ENCODE data around the gene TSPEAR. TPM values are rescaled to one million over a fixed set of nuclear protein-coding genes. Genes with fewer than 3 reads are reported as not detected.
A peak's percentile ranks its signal among the peaks of the same experiment; 100 is the strongest.

The TSPEAR gene
- total and polyA plus RNA-seq, 9 of the 15 experiments (the other 6 are each of a cell fraction or from before 2014, with no cell fraction given), result not detected

DNA sequence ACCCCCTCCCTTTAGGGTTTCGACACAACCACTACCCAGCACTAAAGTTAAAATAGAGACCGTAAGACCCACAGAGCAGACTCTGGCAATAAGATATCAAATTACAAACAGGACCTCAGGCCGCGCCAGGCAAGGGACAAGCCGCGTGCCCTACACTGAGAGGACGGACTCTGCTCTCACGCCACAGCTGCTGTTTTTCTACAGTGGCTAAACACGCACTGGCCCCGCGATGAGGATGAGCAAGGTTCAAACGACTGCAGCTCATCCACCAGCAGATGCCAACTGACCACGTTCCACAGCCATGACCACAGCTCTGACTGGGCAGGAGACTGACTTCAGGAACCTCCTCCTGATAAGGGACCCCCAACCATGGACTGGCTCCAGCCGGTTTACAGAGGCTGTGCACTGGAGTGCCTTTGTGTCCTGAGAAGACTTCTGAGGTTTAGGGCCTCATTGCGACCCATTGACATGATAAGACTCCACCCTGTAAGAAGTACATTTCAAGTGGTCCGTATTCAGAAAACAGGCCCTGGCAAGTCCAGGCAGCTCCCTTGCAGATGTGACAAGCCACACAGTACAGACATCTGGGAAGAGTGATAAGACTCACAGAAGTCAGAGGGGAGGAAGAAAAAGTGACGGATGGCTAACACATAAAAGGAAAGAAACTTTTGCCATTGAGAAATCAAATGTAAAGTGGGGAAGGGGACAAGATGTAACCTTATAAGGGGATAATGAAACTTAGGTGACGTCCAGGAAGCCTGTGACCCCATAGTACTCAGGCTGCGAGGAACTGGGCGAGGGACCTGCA is 117.6 kb downstream of the TSPEAR start (continued):
- TF ChIP-seq YBX1 (IDR thresholded peaks at IDR 0.05) (no peak), ARID4B (CRISPR knock-in tag; IDR thresholded peaks at IDR 0.05) (no peak), DDX20 (tag; IDR thresholded peaks at IDR 0.05; ENCODE audit: low read depth) (no peak), SIN3B (IDR thresholded peaks at IDR 0.05; ENCODE audit: low read depth) (no peak), NR2C2 (CRISPR knock-in tag; IDR thresholded peaks at IDR 0.05) (no peak), NR2C2 (tag; IDR thresholded peaks at IDR 0.05) (peak; percentile 81), MED1 (CRISPR knock-in tag; IDR thresholded peaks at IDR 0.05; ENCODE audit: borderline replicate concordance) (no peak), NFIC (IDR thresholded peaks at IDR 0.05) (peak; percentile 83), TSC22D4 (tag; IDR thresholded peaks at IDR 0.05) (no peak), HES1 (IDR thresholded peaks at IDR 0.05; ENCODE audit: low read depth) (no peak), PURB (CRISPR knock-in tag; IDR thresholded peaks at IDR 0.05; ENCODE audit: low read depth) (no peak), POLR2H (tag; IDR thresholded peaks at IDR 0.05; ENCODE audit: low read depth) (no peak), KHSRP (IDR thresholded peaks at IDR 0.05) (no peak)
